ENCODE data around the gene PPM1M. TPM values are rescaled to one million over a fixed set of nuclear protein-coding genes. Genes with fewer than 3 reads are reported as not detected.

The PPM1M gene
- total RNA-seq (2014; rRNA removed; shearing (Covaris generic)), result 2.9 and 3.2 TPM in 2 replicates
- 4.8 and 6.1 TPM in 2 replicates for polyA plus RNA-seq (2015; cell fraction: cytosol; rRNA removed)
- polyA plus RNA-seq (2015; cell fraction: nucleus; rRNA removed), result 39.5 TPM in 2 replicates

- no peak for DNase-seq (ENCODE audit: low read depth, low spot score)
- in situ Hi-C loops (cut with HindIII; ENCODE audit: low pct_unique_long_range_greater_than_20kb, low sequenced_read_pairs), result no loop called here
Measured at GRCh38 chr3:52245322-52246263, at the start of gene PPM1M. TSS of gene PPM1M (plus strand) at chr3:52245759. CDS start at chr3:52245825, 66 bp downstream.

DNA sequence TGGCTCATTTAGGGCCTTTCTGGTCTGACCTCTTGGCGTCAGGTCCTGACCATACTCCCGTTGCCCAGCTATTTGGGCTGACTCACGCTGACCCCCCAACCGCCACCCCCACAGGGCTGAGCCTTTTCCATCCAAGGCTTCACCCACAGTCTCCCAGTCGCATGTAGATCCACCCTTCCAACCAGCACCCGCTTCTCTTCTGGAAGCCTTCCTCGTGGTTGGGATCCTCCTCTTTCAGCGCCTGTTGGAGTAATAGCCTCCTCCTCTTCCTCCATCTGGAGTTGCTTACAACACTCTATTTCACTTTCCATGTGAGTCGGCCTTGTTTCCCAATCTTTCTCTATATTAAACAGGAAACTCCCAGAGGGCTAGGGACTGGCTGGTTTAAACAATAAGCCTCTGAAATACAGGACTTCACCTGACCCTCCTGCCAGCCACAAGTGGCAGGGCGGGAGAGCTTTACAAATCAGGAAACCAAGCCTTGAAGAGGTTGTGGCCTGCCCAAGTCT lies 49.7 kb upstream of the PPM1M start:
- in situ Hi-C loops (cut with HindIII; ENCODE audit: low pct_unique_long_range_greater_than_20kb, low sequenced_read_pairs), result no loop called here
- DNase-seq (ENCODE audit: low read depth, low spot score), result peak; percentile 89

- no peak for DNase-seq (ENCODE audit: low read depth, low spot score)
- in situ Hi-C loops (cut with HindIII; ENCODE audit: low pct_unique_long_range_greater_than_20kb, low sequenced_read_pairs), result no loop called here
Measured at GRCh38 chr3:52196977-52197376, 48.6 kb upstream of the PPM1M start.

GRCh38 chr3:52197499-52197841 lies 48.1 kb upstream of the PPM1M start:
- in situ Hi-C loops (cut with HindIII; ENCODE audit: low pct_unique_long_range_greater_than_20kb, low sequenced_read_pairs), result no loop called here

DNA sequence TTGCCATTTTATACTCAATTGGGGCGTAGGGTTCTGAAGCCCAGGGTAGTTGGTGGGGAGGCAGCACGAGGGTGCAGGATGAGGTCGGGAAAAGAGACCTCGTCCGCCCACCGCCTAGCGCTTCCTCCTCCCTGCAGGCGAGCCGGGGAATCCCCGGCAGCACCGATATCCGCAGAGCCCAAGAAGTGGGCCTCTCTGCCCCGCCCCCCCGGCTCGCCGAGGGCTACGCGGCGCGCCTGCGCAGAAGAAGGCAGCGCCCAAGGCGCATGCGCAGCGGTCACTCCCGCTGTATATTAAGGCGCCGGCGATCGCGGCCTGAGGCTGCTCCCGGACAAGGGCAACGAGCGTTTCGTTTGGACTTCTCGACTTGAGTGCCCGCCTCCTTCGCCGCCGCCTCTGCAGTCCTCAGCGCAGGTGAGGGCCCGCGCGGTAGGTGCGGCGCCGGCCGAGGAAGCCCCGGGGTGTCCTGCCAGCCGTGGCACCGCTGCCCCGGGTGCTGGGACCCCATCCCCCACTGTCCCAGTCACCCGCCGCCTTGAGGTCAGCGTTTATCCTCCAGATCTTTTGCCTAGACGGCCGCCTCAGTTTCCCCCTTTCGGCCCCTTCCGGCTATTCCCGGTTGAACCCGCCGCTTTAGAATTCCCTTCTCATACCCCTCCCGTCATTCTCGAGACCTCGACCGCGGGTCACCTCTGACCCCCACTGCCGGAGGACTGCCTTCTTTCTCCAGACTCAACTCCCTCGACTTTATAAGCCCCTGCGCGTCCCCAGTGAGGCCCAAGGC lies 47.5 kb upstream of the PPM1M start, which contains the start of gene ALAS1:
ALAS1 (plus strand) TSS at position 319 of the 784 bp plus-strand sequence. CDS start 1,082 bp downstream, outside the sequence.
- in situ Hi-C loops (cut with HindIII; ENCODE audit: low pct_unique_long_range_greater_than_20kb, low sequenced_read_pairs), result no loop called here
- peak; percentile 87 for DNase-seq (ENCODE audit: low read depth, low spot score)

More at GRCh38 chr3:52197499-52197841, 48.1 kb upstream of the PPM1M start:
- DNase-seq (ENCODE audit: low read depth, low spot score), result no peak

DNA sequence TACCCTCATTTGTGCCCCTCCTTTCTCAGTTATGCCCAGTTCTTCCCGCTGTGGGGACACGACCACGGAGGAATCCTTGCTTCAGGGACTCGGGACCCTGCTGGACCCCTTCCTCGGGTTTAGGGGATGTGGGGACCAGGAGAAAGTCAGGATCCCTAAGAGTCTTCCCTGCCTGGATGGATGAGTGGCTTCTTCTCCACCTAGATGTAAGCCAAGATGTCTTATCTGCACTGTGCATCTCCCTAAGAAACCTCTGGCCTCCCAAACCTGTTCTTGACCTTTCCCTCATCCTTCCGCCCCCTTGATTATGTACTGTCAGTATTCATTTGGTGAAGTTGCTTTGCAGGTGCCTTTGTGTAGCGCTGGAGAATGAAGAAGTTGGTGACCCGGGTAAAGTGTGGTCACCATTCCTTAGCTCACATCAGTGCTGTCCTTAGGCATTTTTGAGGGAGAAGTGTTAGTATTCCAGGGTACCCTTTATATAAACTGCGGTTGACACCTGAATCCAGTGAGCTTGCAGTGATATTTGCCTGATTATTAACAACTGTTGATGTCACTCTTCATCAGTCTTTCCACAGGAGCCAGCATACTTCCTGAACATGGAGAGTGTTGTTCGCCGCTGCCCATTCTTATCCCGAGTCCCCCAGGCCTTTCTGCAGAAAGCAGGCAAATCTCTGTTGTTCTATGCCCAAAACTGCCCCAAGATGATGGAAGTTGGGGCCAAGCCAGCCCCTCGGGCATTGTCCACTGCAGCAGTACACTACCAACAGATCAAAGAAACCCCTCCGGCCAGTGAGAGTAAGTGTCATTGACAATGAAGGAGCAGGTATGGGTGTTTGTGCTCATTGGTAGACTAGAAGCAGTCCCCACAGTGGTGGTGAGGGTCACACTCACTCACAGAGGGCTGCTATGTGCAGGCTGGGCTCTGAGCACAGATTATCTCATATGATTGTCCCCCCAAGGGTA lies 46.6 kb upstream of the PPM1M start:
- in situ Hi-C loops (cut with HindIII; ENCODE audit: low pct_unique_long_range_greater_than_20kb, low sequenced_read_pairs), result no loop called here
- DNase-seq (ENCODE audit: low read depth, low spot score), result no peak

GRCh38 chr3:52200981-52201679 lies 44.4 kb upstream of the PPM1M start:
- DNase-seq (ENCODE audit: low read depth, low spot score), result no peak
- in situ Hi-C loops (cut with HindIII; ENCODE audit: low pct_unique_long_range_greater_than_20kb, low sequenced_read_pairs), result no loop called here

DNA sequence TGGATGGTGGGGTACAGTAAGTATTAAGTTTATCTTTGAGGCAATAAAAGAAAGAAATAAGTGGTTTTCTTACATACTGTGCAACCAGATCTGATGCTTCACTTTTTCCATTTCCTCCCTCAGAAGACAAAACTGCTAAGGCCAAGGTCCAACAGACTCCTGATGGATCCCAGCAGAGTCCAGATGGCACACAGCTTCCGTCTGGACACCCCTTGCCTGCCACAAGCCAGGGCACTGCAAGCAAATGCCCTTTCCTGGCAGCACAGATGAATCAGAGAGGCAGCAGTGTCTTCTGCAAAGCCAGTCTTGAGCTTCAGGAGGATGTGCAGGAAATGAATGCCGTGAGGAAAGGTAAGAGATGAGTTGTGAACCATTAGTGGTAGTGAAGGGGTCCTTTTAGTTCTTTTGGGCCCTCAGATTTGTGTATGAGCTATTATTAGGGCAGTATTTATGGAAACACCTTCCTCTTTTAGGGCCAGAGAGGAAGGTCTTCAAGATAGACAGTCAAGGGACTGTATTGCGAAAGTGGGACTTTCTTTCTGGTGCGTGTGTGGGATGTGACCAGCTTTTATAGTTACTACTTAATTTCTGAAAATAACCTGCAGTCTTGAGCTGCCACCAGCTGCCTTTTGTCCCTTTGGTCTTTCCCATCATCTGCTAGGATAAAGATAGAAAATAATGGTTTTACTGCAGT lies 43.0 kb upstream of the PPM1M start:
- in situ Hi-C loops (cut with HindIII; ENCODE audit: low pct_unique_long_range_greater_than_20kb, low sequenced_read_pairs), result no loop called here
- DNase-seq (ENCODE audit: low read depth, low spot score), result no peak

- in situ Hi-C loops (cut with HindIII; ENCODE audit: low pct_unique_long_range_greater_than_20kb, low sequenced_read_pairs), result no loop called here
- no peak for DNase-seq (ENCODE audit: low read depth, low spot score)
Measured at GRCh38 chr3:52203701-52204100, 41.9 kb upstream of the PPM1M start.

DNA sequence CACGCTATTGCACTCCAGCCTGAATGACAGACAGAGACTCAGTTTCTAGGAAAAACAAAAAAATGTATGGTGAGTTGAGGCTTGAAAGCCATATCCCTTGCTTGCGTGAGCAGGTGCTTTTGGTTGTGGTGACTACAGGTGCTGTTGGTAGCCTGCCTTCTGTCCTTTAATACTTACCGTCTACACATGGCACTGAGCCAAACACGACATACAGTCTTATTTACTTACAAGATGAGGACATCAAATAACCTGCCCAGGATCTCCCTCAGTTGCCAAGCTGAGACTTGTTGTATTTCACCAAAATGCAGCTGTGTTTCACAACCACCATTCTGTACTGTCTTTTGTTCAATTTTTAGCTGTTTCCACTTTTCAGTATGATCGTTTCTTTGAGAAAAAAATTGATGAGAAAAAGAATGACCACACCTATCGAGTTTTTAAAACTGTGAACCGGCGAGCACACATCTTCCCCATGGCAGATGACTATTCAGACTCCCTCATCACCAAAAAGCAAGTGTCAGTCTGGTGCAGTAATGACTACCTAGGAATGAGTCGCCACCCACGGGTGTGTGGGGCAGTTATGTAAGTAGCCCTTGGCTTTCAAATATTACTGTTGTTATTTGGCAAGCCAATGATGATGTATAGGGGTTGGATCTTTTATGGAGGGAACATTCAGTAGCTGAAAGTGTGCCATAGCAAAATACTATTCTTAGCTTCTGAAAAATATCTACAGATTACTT lies 41.1 kb upstream of the PPM1M start:
- in situ Hi-C loops (cut with HindIII; ENCODE audit: low pct_unique_long_range_greater_than_20kb, low sequenced_read_pairs), result no loop called here
- DNase-seq (ENCODE audit: low read depth, low spot score), result no peak

DNA sequence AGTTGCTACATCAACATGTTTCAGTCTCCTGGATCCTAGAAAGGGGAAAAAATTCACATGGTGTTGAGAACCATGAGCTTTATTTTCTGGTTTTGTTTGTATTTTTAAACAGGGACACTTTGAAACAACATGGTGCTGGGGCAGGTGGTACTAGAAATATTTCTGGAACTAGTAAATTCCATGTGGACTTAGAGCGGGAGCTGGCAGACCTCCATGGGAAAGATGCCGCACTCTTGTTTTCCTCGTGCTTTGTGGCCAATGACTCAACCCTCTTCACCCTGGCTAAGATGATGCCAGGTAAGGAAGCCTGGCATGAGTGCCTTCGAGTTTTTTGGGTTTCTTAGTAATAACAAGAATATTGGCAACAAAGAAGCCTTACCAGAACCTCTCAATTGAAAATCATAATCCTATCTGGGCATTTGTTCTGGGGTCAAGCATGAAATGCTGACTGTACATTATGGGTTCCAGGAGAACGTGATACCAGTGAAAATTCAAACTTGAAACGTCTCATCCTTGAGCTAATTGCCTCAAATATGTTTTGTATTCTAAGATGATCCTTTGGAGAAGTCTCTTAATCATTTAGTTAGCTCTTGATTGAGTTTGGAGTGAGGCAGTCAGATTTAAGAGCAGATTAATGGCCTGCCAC lies 39.7 kb upstream of the PPM1M start:
- in situ Hi-C loops (cut with HindIII; ENCODE audit: low pct_unique_long_range_greater_than_20kb, low sequenced_read_pairs), result no loop called here
- DNase-seq (ENCODE audit: low read depth, low spot score), result no peak

- in situ Hi-C loops (cut with HindIII; ENCODE audit: low pct_unique_long_range_greater_than_20kb, low sequenced_read_pairs), result no loop called here
Measured at GRCh38 chr3:52208556-52208955, 37.0 kb upstream of the PPM1M start.

DNA sequence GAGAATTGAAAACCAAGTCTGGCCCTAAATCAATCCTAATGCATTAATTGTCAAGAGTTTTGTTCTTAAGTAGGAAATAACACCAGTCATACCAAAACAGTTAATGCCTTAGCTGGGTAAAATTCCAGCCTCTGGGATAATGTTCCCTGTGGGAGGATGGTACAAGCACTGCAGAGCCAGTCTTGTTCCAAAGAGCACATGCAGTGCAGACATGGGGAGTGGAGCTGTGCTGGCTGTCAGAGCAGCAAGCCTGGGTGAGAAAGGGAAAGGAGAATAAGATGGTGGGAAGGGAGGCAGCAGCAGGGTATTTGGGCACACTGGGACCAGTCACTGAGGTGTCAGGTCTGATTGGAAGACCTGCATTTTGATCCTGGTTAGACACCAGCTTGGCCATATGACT lies 35.5 kb upstream of the PPM1M start:
- in situ Hi-C loops (cut with HindIII; ENCODE audit: low pct_unique_long_range_greater_than_20kb, low sequenced_read_pairs), result no loop called here
- DNase-seq (ENCODE audit: low read depth, low spot score), result no peak

More at GRCh38 chr3:52208556-52208955, 37.0 kb upstream of the PPM1M start:
- DNase-seq (ENCODE audit: low read depth, low spot score), result no peak

DNA sequence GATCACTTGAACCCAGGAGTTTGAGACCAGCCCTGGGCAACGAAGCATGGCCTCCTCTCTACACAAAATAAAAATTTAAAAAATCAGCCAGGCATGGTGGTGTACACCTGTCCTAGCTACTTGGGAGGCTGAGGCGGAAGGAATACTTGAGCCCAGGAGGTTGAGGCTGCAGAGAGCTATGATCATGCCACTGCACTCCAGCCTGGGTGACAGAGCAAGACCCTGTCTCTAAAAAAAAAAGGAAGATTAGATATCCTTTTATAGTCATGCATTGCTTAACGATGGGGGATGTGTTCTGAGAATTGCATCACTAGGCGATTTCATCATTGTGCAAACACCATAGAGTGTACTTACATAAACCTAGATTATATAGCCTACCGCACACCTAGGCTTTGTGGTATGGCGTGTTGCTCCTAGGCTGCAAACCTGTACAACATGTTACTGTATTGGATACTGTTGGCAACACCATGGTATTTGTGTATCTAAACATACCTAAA lies 35.0 kb upstream of the PPM1M start:
- DNase-seq (ENCODE audit: low read depth, low spot score), result no peak
- in situ Hi-C loops (cut with HindIII; ENCODE audit: low pct_unique_long_range_greater_than_20kb, low sequenced_read_pairs), result no loop called here

All from SK-MEL-5 (cell line).